IPS-18a (cell line): ENCODE measurements around the gene C3orf70.

Experiments used
- H3K27ac ChIP-seq: one replicate; pipeline ENCODE4 v1.5.1; 2013; ENCODE audit warnings: low read length
- H3K27me3 ChIP-seq: one replicate; pipeline ENCODE4 v1.6.1; 2013; ENCODE audit warnings: mild to moderate bottlenecking, low read length; ENCODE audit not compliant: control insufficient read depth, insufficient read depth
- H3K36me3 ChIP-seq: one replicate; pipeline ENCODE4 v1.6.1; 2013; ENCODE audit warnings: low read depth, low read length; ENCODE audit not compliant: control insufficient read depth
- H3K4me1 ChIP-seq: one replicate; pipeline ENCODE4 v1.6.1; 2013; ENCODE audit warnings: low read depth, low read length; ENCODE audit not compliant: control insufficient read depth
- H3K4me3 ChIP-seq: one replicate; pipeline ENCODE4 v1.5.1; 2013; ENCODE audit warnings: low read length
- H3K9ac ChIP-seq: one replicate; pipeline ENCODE4 v1.6.1; 2013; ENCODE audit warnings: mild to moderate bottlenecking, low read length, moderate library complexity
- H3K9me3 ChIP-seq: one replicate; pipeline ENCODE4 v1.6.1; 2013; ENCODE audit warnings: low read depth, low read length; ENCODE audit not compliant: control insufficient read depth

C3orf70 gene

GRCh38 chr3:185081521-185081920 lies 71.3 kb downstream of the C3orf70 start:
- H3K9me3 ChIP-seq, result no peaks in the 10 kb centered on the region
- H3K4me3 ChIP-seq, result no peak overlapping the region
- no peak overlapping the region for H3K27ac ChIP-seq
- H3K36me3 ChIP-seq, result no peaks in the 10 kb centered on the region
- H3K27me3 ChIP-seq, result no peaks in the 10 kb centered on the region
- H3K9ac ChIP-seq, result no peak overlapping the region
- H3K4me1 ChIP-seq, result no peaks in the 10 kb centered on the region

- Histone ChIP-seq H3K36me3 (no peaks in the 10 kb centered on the region), H3K4me1 (no peaks in the 10 kb centered on the region), H3K9ac (no peak overlapping the region), H3K27me3 (no peaks in the 10 kb centered on the region), H3K27ac (no peak overlapping the region), H3K9me3 (no peaks in the 10 kb centered on the region), H3K4me3 (no peak overlapping the region)
Observed at GRCh38 chr3:185079625-185080024, 73.2 kb downstream of the C3orf70 start.

DNA sequence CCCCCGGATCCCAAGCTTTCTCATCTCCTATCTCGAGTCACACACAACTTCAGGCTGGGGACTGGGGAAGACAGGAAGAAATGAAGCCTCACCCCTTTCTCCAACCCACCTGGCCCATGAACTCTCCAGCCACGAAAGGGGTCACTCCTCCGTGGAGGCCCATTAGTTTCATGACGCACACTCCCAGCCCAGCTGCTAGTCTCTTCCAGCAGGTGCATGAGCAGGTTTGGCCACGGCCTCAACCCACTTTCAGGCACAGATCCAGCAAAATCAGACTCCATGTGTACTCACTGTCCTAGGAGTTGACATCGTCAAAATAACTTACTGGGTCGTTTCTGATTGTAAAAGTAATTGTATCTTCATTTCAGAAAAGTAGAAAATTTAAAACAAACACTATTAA lies 76.6 kb downstream of the C3orf70 start:
- H3K36me3 ChIP-seq, result no peaks in the 10 kb centered on the region
- no peaks in the 10 kb centered on the region for H3K9me3 ChIP-seq
- no peaks in the 10 kb centered on the region for H3K4me1 ChIP-seq
- no peak overlapping the region for H3K27ac ChIP-seq
- H3K9ac ChIP-seq, result no peak overlapping the region
- H3K4me3 ChIP-seq, result no peak overlapping the region
- H3K27me3 ChIP-seq, result no peaks in the 10 kb centered on the region

DNA sequence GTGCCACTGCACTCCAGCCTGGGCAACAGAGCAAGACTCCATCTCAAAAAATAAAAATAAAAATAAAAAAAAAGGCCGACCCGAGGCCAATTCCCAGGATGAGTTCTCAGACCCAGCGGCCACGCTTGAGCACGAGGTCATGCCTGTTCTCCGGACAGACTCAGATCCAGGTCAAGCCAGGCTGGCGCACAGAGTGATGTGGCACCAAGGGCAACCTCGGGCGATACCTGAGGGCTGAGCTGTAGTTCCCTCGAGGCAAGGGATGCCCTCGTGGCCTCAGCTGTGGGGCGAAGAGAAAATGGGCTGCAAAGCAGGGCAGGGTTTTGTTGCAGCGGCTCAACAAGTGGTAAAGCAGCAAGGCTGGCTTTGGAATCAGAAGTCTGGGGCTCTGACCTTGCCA lies 77.3 kb downstream of the C3orf70 start:
- no peaks in the 10 kb centered on the region for H3K36me3 ChIP-seq
- no peak overlapping the region for H3K4me3 ChIP-seq
- H3K27ac ChIP-seq, result no peak overlapping the region
- no peak overlapping the region for H3K9ac ChIP-seq
- peaks cover 4% of the 10 kb centered on the region for H3K4me1 ChIP-seq
- no peaks in the 10 kb centered on the region for H3K9me3 ChIP-seq
- no peaks in the 10 kb centered on the region for H3K27me3 ChIP-seq

DNA sequence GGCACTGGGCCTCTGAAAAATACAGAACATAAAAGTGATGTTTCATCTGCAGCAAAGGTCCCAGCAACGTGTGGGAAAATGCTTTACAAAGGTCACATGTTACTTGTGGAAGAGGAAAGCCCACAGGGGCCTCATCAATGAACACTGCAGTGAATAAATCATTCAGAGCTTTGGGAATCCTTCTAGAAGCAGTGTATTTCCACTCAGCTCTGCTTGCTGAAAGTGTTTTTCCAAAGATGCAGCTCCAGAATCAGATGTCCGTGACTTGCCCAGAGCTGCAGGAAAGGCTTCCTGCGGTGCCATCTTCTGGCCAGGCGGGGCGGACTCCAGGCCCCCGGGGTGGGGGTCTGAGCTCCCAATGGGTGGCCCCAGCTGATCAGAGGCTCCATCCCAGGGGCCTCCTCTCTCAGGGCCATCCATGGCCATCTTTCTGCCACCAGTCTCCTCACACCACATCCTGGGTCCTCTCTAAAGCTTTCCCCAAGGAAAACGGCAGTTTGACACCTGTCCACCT lies 81.5 kb downstream of the C3orf70 start:
- H3K27ac ChIP-seq, result no peak overlapping the region
- no peaks in the 10 kb centered on the region for H3K27me3 ChIP-seq

DNA sequence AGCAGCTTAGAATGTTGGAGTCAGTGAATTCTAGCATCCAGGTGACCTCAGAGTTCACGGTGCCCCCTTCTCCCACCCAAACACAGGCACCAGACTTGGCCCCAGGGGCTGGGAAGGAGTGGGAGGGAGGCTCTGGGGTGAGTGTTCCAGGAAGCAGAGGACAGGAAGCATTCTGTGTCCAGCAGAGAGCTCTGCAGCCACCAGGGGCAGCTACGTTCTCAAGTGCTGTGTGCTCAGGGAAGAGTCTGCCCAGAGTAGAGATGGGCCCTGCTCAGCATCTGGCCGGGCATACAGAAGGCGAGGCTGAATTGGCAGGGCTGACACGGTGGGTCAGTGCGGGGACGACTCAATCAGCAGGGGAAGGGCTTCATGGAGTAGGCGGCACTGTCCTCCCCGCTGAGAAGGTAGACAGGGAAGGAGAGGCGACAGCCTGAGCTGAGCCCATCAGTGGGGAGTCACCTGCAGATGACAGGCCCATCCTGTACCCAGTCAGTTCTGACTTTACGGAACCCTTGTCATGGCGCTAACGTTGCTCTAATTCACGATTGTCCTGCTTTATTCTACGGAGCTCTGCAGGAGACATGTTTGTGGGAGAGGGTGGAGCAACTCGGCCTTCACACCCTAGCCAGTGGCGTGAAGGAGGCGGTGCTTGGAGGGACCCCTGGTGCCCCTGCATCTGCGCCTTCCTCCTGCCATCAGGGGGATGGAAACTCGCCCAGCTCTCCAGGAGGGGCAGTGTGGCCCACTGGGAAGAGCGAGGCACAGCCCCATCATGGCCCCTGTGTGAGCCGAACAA lies 82.2 kb downstream of the C3orf70 start:
- Histone ChIP-seq H3K27ac (no peak overlapping the region), H3K9ac (no peak overlapping the region), H3K27me3 (no peaks in the 10 kb centered on the region), H3K4me3 (no peak overlapping the region), H3K36me3 (no peaks in the 10 kb centered on the region), H3K9me3 (no peaks in the 10 kb centered on the region), H3K4me1 (peaks cover 10% of the 10 kb centered on the region)

More for the DNA sequence above, 81.5 kb downstream of the C3orf70 start:
- H3K4me1 ChIP-seq, result peaks cover 10% of the 10 kb centered on the region
- no peak overlapping the region for H3K9ac ChIP-seq
- H3K9me3 ChIP-seq, result no peaks in the 10 kb centered on the region
- H3K36me3 ChIP-seq, result no peaks in the 10 kb centered on the region
- H3K4me3 ChIP-seq, result no peak overlapping the region

DNA sequence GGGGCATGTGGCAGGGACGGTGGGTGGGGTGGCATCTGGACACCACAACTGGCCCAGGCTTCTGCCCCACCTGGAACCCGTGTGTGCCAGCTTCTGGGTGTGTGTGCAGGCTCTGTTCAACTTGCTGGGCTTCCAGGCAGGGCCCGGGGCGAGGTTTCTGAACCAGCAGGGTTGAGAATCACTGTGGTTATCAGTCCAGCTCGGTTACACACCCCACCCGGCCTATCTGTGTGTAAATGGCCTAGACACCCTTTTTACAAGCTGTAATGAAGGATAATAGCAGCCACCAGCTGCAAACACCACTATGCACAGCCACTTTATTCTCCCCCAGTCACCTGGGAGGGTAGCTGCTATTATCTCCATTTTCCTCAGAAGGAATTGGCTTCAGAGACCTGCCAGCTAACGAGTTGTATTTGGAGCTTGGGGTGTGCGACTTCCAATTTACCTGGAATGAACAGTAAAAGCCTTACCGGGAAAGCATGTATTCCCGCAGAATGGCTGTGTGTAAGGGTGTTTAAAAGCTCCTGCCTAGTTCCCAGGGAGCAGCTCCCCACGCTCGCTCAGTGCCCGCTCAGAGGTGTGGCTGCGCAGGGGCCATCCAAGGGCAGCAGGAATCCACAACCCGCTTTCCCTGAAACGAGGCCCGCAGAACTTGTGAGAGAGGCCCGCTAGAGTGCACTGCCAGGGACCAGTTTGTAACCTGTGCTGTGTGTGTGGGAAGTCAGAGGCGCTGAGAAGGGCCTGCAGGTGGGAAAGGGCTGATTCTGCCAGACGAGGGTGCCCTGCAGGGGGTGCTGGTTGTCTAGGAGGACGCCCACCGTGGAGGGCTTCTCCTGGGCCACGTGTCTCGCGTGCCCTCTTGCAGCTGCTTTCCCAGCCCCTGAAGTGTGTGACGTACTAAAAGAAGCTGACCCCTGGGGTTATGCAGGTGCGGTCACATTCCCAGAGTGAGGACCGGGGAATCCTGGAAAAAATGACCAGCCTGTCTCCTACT lies 83.5 kb downstream of the C3orf70 start:
- no peaks in the 10 kb centered on the region for H3K27me3 ChIP-seq
- no peak overlapping the region for H3K4me3 ChIP-seq
- no peak overlapping the region for H3K27ac ChIP-seq

DNA sequence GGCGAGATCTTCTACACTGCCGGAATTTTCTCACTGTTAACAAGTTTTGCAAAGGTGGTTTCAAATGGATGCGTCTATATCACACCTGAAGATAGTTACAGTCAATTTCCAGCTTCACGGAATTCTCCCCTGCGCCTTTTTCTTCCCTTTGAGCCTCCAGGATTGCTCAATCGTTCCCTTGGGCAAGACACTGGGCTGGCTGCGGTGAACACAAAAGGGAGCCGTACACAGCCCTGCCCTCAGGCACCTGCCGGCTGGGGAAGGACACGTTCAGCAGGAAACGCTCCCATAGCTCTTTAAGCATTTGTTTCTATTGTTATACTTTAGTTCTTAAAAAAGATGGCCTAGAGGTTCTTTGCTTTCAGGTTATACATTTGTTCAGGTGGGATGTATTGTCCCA lies 85.7 kb downstream of the C3orf70 start:
- Histone ChIP-seq H3K27ac (no peak overlapping the region), H3K27me3 (no peaks in the 10 kb centered on the region), H3K4me1 (peaks cover 10% of the 10 kb centered on the region), H3K36me3 (no peaks in the 10 kb centered on the region), H3K4me3 (no peak overlapping the region), H3K9ac (no peak overlapping the region), H3K9me3 (no peaks in the 10 kb centered on the region)

More for the DNA sequence above, 83.5 kb downstream of the C3orf70 start:
- H3K4me1 ChIP-seq, result peaks cover 10% of the 10 kb centered on the region
- no peak overlapping the region for H3K9ac ChIP-seq
- H3K36me3 ChIP-seq, result no peaks in the 10 kb centered on the region
- H3K9me3 ChIP-seq, result no peaks in the 10 kb centered on the region

DNA sequence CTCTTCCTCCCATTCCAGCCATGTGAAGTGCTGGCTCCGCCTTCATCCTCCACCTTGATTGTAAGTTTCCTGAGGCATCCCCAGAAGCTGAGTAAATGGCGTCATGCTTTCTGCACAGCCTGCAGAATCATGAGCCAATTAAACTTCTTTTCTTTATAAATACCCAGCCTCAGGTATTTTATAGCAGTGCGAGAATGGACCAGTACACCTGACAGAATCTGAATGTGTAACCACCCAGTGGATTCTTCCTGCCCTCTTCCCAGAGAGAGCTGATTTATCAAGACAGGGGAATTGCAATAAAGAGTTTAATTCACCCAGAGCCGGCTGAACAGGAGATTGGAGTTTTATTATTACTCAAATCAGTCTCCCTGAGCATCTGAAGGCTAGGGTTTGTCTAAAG lies 86.6 kb downstream of the C3orf70 start:
- Histone ChIP-seq H3K4me3 (no peak overlapping the region), H3K27me3 (no peaks in the 10 kb centered on the region), H3K9ac (no peak overlapping the region), H3K4me1 (peaks cover 10% of the 10 kb centered on the region), H3K27ac (no peak overlapping the region), H3K36me3 (no peaks in the 10 kb centered on the region), H3K9me3 (no peaks in the 10 kb centered on the region)

GRCh38 chr3:185065059-185065458 lies 87.8 kb downstream of the C3orf70 start:
- Histone ChIP-seq H3K4me1 (peaks cover 2% of the 10 kb centered on the region), H3K9ac (no peak overlapping the region), H3K27ac (no peak overlapping the region), H3K9me3 (no peaks in the 10 kb centered on the region), H3K36me3 (no peaks in the 10 kb centered on the region), H3K4me3 (no peak overlapping the region), H3K27me3 (no peaks in the 10 kb centered on the region)

DNA sequence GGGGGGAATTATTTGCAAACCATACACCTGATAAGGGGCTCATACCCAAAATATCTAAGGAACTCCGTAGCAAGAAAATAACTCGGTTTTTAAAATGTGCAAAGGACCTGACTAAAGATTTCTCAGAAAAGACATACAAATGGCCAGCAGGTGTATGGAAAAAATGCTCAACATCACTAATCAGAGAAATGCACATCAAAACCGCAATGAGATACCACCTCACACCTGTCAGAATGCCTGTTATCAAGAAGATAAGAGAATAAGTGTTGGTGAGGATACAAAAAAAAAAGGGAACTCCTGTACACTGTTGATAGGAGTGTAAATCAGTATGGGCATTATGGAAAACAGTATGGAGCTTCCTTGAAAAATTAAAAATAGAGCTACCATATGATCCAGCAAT lies 89.4 kb downstream of the C3orf70 start:
- H3K9me3 ChIP-seq, result no peaks in the 10 kb centered on the region
- no peak overlapping the region for H3K4me3 ChIP-seq
- no peak overlapping the region for H3K9ac ChIP-seq
- no peaks in the 10 kb centered on the region for H3K4me1 ChIP-seq
- no peak overlapping the region for H3K27ac ChIP-seq
- H3K36me3 ChIP-seq, result no peaks in the 10 kb centered on the region
- H3K27me3 ChIP-seq, result no peaks in the 10 kb centered on the region
